Nephron (organoid): ENCODE measurements around the gene AMPH.
A peak's percentile ranks its signal among the peaks of the same experiment; 100 is the strongest.

ENCODE experiments used
- H3K27ac Mint-ChIP-seq, 3 experiments: 2 replicates each; pipeline ENCODE4 v1.8.0; 2020; ENCODE audit warnings: mixed read lengths in 3 of 3, mild to moderate bottlenecking in 2 of 3, moderate library complexity in 1 of 3
- H3K27me3 Mint-ChIP-seq: 2 replicates; pipeline ENCODE4 v1.8.0; 2021; ENCODE audit warnings: low read depth, mild to moderate bottlenecking, moderate library complexity, mixed read lengths
- H3K36me3 Mint-ChIP-seq: 2 replicates; pipeline ENCODE4 v1.8.0; 2020; ENCODE audit warnings: low read depth, mixed read lengths
- H3K4me1 Mint-ChIP-seq: 2 replicates; pipeline ENCODE4 v1.8.0; 2020; ENCODE audit warnings: mixed read lengths
- H3K4me3 Mint-ChIP-seq, 3 experiments: 2 replicates each; pipeline ENCODE4 v1.8.0; 2020; ENCODE audit warnings: mild to moderate bottlenecking in 3 of 3, mixed read lengths in 3 of 3, moderate library complexity in 2 of 3
- H3K9me3 Mint-ChIP-seq: 2 replicates; pipeline ENCODE4 v1.8.0; 2020; ENCODE audit warnings: mixed read lengths
- CTCF ChIP-seq, 3 experiments: fragments of 200-600 bp; sonication (generic); IDR thresholded peaks; one replicate each; pipeline ENCODE4 v1.5.0; 2021; ENCODE audit warnings: antibody characterized with exemption in 3 of 3; ENCODE audit not compliant: unreplicated experiment in 3 of 3

The AMPH gene

GRCh38 chr7:38452681-38453108 is 178.5 kb downstream of the AMPH start:
- H3K4me3 Mint-ChIP-seq = no peak overlapping the region
- H3K27me3 Mint-ChIP-seq = peaks cover 5% of the 10 kb centered on the region
- H3K27ac Mint-ChIP-seq = peak overlapping the region; percentile 19 to 74 (median 63)
- H3K36me3 Mint-ChIP-seq = no peaks in the 10 kb centered on the region
- no peaks in the 10 kb centered on the region for H3K9me3 Mint-ChIP-seq
- H3K4me1 Mint-ChIP-seq = peaks cover 21% of the 10 kb centered on the region
- TF ChIP-seq CTCF (IDR thresholded peaks at IDR 0.05; ENCODE audit: unreplicated experiment in 3 of 3) = no peak

GRCh38 chr7:38451840-38452239 is 179.3 kb downstream of the AMPH start:
- Mint-ChIP-seq H3K27ac (peak overlapping the region in 1 of 3 experiments; percentile 8), H3K4me3 (no peak overlapping the region), H3K27me3 (peaks cover 4% of the 10 kb centered on the region), H3K36me3 (no peaks in the 10 kb centered on the region), H3K9me3 (no peaks in the 10 kb centered on the region), H3K4me1 (peaks cover 21% of the 10 kb centered on the region)
- peak; percentile 28 to 42 (median 31) for TF ChIP-seq CTCF (IDR thresholded peaks at IDR 0.05; ENCODE audit: unreplicated experiment in 3 of 3)

GRCh38 chr7:38448584-38449234 is 182.5 kb downstream of the AMPH start:
- peaks cover 21% of the 10 kb centered on the region for H3K4me1 Mint-ChIP-seq
- no peak overlapping the region for H3K27ac Mint-ChIP-seq
- no peak for TF ChIP-seq CTCF (IDR thresholded peaks at IDR 0.05; ENCODE audit: unreplicated experiment in 3 of 3)
- H3K36me3 Mint-ChIP-seq = no peaks in the 10 kb centered on the region
- no peaks in the 10 kb centered on the region for H3K9me3 Mint-ChIP-seq
- no peaks in the 10 kb centered on the region for H3K27me3 Mint-ChIP-seq
- no peak overlapping the region for H3K4me3 Mint-ChIP-seq

- H3K4me1 Mint-ChIP-seq = peaks cover 14% of the 10 kb centered on the region
- H3K4me3 Mint-ChIP-seq = no peak overlapping the region
- no peak overlapping the region for H3K27ac Mint-ChIP-seq
- no peaks in the 10 kb centered on the region for H3K9me3 Mint-ChIP-seq
- TF ChIP-seq CTCF (IDR thresholded peaks at IDR 0.05; ENCODE audit: unreplicated experiment in 3 of 3) = no peak
- no peaks in the 10 kb centered on the region for H3K27me3 Mint-ChIP-seq
- no peaks in the 10 kb centered on the region for H3K36me3 Mint-ChIP-seq
Observed at GRCh38 chr7:38448054-38448453, 183.1 kb downstream of the AMPH start.

GRCh38 chr7:38438970-38439369 is 192.2 kb downstream of the AMPH start:
- Mint-ChIP-seq H3K36me3 (peaks cover 4% of the 10 kb centered on the region), H3K27me3 (no peaks in the 10 kb centered on the region), H3K4me1 (no peaks in the 10 kb centered on the region), H3K27ac (no peak overlapping the region), H3K4me3 (no peak overlapping the region), H3K9me3 (peaks cover 2% of the 10 kb centered on the region)
- TF ChIP-seq CTCF (IDR thresholded peaks at IDR 0.05; ENCODE audit: unreplicated experiment in 3 of 3) = no peak

- no peaks in the 10 kb centered on the region for H3K9me3 Mint-ChIP-seq
- no peak overlapping the region for H3K27ac Mint-ChIP-seq
- no peak for TF ChIP-seq CTCF (IDR thresholded peaks at IDR 0.05; ENCODE audit: unreplicated experiment in 3 of 3)
- peaks cover 17% of the 10 kb centered on the region for H3K36me3 Mint-ChIP-seq
- H3K4me1 Mint-ChIP-seq = peaks cover 23% of the 10 kb centered on the region
- no peaks in the 10 kb centered on the region for H3K27me3 Mint-ChIP-seq
- no peak overlapping the region for H3K4me3 Mint-ChIP-seq
Observed at GRCh38 chr7:38432671-38433070, 198.5 kb downstream of the AMPH start.
